HG03045 (cell line): ENCODE data around the gene CAMTA1.

ENCODE experiments used
- ATAC-seq: cut with Tn5 transposase; IDR thresholded peaks from one replicate; pipeline ENCODE4 v1.9.1; 2021; ENCODE audit warnings: mild to moderate bottlenecking, moderate library complexity; ENCODE audit not compliant: unreplicated experiment

The CAMTA1 gene

DNA sequence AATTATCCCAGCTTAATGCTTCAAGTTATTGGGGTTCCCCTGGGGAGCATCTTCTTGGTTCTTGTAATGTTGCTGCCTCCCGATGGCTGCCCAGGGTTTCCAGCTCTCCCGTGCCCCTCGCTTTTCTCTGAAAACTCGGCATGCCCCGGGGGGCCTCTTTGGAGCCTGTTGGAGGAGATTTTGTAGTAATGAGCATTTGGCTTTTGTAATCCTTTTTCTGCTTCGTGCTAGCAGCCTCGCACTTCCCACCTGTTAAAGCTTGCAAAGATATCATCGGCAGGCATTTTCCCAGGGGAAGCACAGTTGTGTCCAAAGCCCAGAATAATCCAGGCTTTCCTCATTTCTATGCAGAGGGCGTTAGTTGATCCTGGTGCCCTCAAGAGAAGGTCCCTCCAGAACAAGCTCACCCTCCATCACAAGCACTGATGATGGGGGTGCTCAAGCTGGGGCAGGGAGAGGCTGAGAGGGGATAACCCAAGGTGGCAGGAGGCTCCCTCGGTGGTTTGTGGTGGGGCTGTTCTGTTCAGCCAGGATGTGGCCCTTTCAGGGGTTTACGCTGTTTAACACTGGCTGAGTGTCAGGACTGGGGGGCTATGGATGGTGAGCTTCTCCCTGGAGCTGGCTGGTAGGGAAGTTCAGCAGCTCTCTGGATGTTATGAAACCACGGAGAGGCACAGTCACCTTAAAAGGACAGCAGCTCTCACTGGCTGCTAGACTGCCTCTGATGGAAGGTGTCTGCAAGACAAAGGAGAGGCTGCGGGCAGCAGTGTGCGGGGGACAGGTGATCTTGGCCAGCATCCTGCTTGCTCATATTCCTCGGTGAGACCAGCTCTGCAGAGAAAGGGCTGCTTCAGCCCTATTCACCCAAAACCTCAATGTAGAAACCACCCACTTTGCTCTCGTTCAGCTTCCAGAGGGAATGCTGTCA, 508.7 kb downstream of the CAMTA1 start:
- no peak for ATAC-seq

DNA sequence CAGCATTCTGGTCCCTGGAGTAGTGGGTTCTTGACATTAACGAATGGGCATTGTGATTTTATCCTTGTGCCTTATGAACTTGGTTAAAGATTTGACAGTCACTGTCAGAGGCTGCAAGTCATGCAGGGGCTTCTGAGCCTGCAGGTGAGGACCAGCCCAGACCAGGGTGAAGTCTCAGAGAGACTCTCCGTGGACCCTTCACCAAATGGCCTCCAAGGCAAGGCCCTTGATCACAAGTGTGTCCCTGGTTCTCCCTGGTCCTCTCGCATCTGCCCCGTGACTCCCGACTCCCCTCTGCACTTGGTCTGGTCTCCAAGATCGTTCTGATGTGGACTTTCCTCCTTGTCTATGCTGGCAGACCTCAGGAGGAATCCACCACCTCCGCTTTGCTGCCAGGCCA, 509.4 kb downstream of the CAMTA1 start:
- no peak for ATAC-seq

DNA sequence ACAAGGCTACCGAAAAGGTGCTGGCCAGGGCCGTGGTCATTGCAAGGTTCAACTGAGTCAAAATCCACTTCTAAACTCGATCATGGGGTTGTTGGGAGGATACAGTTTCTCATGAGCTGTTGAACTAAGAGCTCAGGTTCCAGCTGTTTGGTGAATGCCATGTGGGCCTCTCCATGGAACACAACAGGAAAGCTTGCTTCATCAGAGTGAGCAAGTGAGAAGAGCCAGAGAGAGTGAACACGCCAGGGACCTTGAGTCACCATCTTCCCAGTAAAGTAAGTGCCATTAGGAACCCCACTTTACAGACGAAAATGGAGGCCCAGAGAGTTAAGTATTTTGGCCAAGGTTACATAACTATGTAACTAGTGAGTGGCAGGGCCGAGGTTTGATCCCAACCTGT, 510.7 kb downstream of the CAMTA1 start:
- ATAC-seq: no peak

DNA sequence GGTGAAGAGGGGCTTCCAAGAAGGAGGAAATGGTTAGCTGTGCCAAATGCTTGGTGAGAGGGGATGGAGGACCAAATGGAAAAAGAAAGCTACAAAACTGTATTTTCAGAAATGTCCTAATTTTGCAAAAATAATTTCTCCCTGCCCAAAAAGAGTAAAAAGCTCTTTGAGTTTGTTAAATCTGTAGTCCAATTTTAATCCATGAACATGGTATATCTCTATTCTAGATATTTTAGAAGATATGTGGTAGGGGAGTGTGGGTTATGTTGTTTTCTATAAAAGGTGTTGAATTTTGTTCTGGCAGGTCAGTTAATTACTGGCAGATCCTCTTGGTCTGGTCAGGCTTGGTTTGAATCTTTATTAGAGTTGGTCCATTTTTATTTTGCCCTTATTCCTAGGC, 511.7 kb downstream of the CAMTA1 start:
- ATAC-seq: no peak

DNA sequence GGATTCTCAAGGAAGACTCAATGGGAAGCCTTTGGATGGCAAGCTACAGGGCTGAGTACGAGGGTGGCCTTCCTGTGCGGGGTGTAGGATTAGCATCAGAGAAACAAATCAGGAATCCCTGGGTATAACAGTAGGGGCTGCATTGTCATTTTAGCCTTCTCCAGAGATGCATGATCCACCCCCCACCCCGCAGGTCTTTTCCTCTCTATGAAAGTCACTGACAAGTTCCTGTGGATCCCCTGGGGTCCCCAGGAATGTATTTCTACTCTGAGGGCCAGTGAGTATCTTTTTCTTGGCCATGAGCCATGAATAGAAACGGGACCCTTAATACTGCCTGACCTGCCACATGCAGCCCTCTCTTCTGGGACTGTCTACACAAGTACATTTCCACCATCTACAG, 512.9 kb downstream of the CAMTA1 start:
- ATAC-seq: no peak

DNA sequence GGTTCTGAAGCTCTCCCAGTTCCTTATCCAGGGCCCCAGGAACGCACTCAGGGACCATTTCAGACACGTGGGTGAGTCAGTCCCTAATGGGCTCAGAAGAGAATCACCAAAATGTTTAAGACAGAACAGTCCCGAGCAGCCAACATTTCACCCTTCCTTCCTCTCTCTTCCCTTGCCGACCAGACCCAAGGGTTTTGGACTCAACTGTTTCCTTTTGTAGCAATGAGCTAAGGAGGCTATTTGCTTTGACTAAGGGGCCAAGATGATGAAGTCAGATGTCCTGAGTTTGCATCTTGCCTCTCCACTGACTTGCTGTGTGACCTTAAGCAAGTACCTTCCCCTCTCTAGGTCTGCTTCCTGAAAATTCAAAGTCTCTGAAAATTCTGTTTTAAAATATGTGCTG, 513.5 kb downstream of the CAMTA1 start:
- no peak for ATAC-seq

DNA sequence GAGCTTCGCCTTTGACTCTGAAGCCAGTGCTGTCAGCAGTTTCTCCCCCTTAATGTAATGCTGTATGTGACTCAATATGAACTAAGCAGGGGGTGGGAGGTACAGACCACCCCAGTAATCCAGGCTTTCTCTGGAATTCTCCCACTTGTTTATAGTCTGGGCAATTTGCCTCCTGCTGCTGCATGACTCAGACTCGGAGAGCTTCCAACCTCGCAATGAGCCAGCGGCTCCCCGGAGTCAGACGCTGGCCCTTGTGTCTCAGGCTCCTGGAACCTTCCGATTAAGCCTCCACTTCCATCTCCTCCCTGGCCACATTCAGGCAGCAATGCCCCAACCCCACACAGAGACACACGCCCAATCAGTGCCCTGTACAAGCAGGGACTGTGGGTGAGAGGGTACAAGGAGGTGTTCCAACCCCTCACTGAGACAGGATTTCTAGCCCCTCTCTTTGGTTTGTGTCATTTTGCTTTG, 514.1 kb downstream of the CAMTA1 start:
- ATAC-seq: no peak

DNA sequence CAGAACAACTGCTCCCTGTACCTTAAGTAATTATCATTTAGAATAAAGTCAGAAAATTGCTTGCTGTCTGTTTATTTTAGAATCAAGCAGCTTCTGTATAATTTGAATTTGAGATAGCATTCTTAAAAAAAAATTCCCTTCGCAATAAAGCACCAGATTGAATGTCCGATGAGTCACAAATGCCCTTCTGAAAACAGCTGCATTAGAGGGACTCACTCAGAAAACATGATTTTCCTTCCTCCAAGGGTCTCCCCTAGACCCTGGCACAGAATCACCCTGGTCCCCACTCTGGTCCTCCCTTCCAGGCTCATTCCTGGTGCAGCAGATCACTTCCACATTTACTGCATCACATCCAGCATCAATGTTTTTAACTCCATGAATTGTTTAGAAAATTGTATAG, 514.7 kb downstream of the CAMTA1 start:
- no peak for ATAC-seq

DNA sequence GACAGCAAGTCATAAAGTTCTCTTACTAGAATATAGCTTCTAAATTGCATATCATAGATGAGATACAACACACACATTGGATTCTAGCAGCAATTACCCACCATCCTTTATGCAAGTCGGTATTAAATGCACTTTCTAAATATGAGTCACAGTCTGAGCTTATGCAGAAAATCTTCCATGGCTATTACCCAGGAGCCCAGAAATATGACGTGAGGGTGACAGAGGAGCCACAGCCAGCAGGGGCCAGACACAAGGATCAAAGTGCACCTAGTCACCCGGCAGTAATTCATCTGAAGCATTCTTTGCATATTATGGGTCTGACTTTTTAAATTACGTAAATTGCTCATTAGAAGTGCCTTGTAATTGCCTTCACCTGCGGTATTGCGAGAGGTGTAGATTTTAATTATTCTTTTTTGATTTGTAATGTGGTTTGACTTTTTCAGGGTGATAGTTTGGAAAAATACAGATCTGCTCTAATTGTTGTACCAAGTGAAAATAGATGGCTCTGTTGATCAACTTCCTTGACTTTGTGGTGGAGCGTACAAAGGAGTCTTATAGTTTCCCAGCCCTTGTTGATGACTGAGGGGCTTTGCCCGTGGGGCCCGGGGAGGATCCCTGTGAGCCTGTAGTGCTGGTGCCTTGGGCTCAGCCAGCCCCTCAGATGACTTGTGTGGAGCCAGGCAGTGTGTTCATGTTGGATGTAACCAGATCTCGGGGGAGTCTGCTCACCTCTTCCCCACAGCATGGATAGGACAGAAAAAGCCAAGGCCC, 515.8 kb downstream of the CAMTA1 start:
- ATAC-seq: no peak

DNA sequence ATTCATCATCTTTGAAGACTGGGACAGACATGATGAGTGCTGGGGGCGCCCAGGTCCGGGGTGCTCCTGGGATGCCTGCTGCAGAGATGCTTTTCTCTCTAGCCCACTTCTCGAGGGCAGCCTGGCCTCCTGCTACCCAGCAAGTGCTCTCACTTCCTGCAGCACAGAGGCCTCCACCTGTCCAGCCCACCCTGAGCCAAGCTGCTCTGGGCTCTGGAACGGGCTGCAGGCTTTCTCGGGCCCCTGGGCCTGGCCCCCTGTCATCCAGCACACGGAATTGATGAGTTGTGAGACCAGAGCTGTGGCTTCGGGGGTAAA, 516.4 kb downstream of the CAMTA1 start:
- ATAC-seq: no peak

DNA sequence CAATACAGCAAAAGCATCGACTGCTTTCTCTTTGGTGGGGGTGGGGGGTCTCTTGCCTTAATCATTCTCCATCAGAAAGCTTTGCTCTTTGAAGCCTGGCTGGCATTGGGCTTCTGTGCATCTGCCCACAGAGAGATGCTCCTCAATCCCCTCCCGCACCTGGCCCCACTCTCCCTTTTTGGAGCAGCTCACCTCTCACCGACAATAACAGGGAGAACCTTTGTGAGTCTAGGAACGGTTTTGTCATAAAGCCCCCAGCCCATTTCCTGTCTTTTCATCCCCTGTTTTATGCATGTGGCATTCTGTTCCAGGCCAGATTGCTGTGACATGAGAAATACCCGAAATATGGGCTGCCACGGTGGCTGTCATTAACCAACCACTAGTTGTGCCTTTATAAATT, 516.9 kb downstream of the CAMTA1 start:
- ATAC-seq: no peak

DNA sequence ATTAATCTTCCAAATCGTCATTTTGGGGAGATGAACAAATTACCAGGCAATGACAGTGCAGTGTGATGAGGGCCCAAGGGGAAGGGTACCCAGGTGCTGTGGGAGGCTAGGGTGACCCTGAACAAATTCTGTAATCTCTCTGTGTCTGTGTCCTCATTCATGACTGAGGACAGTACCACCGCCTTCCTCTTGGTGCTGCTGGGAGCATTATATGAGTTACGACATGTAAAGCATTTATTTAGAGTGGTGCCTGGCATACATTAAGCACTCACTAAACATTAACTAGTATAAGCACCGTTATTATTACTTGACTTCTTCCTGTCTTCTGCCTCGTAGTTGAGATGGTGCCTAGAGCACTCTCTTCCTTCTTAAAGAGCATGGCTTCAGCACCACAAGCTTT, 517.6 kb downstream of the CAMTA1 start:
- ATAC-seq: no peak

DNA sequence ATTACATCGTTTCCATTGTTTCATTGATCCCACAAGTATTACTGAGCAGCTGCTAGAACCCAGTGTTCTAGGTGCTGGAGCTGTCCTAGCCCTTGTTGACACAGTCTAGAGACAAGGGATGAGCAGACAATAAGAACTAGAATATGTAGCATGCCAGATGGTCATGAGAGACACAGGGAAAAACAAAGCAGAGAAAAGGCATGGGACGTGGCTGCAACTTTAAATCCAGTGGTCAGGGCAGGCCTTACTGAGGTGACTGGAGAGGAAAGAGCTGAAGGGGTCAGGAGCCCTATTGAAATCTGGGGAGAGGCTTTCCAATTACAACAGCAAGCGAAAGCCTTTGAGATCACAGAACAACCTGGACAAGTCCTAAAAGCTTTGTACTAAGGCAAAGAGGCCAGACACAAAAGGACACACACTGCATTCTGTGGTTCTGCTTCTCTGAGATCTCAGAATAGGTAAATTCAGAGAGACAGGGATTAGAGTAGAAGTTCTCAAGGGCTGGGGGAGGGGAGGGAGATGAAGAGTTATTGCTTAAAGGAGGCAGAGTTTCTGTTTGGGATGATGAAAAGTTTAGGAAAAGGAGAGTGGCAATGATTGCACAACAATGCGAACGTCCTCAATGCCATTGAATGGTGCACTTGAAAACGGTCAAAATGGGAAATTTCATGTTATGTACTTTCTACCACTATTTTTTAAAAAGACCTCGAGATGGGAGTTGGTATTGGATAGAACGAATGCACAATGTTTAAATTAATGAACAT, 518.5 kb downstream of the CAMTA1 start:
- ATAC-seq: no peak

DNA sequence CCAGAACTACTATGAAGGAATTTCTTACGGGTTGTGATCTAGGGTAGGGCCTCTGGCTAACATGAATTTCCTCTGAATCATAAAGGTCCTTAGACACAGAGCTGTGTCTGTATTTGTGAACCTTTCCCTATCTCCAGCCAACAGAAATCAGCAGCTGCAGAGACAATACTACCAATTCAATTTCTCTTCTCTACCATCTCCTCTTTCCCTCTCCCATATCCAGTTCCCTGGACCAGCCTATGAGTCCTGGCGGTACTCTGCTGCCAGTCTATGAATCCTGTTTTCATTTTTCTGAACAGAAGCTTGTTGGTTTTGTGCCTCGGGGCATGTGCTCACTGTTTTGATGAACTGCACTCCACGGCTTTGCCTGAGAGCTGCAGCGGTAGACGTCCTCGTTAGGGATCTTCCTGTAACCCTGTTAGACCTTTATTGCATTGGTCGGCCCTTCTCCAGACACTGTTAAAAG, 527.9 kb downstream of the CAMTA1 start:
- no peak for ATAC-seq

DNA sequence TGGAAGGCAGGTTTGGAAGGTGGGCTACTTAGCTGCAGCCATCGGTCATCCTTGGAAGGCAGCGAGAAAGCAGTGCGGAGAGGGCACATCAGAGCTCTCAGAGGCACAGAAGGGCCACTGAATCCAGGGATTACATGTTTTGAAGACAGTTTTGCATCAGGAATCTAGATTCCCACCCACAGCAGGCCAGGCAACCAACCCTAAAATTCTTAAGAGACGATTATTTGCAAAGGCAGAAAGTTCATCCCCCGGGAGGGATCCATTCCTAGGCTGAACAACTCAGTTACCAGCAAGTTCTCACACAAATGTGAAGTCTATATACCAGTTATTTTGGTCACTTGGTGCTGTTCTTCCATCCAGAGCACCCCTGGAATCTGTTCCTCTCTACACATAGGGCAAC, 528.6 kb downstream of the CAMTA1 start:
- ATAC-seq: no peak

DNA sequence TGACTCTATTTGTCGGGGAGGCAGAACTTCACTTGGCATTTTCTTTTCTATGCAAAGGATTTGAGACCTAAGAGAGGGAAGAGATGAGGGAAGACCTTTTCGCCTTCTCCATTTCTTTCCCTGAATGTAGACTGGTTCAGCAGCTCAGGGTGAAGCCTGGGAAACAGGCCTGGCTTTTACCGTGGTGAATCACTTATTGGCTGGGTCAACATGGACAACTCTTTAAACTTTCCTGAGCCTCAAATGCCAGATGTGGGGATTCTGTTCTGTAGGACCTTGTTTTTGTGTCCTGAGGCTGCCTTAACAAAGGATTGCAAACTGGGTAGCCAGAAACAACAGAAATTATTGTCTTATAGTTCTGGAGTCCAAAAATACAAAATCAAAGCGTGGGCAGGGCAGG, 530.1 kb downstream of the CAMTA1 start:
- ATAC-seq: no peak

DNA sequence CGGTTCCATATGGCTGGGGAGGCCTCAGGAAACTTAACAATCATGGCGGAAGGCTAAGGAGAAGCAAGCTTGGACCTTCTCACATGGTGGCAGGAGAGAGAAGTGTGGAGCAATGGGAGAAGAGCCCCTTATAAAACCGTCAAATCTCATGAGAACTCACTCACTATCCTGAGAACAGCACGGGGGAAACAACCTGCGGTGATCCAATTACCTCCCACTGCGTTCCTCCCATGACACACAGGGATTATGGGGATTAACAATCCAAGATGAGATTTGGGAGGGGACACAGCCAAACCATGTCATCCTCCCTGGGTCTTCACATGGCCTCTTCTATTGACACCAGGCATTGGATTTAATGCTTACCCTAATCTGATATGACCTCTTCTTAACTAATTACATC, 530.7 kb downstream of the CAMTA1 start:
- no peak for ATAC-seq

DNA sequence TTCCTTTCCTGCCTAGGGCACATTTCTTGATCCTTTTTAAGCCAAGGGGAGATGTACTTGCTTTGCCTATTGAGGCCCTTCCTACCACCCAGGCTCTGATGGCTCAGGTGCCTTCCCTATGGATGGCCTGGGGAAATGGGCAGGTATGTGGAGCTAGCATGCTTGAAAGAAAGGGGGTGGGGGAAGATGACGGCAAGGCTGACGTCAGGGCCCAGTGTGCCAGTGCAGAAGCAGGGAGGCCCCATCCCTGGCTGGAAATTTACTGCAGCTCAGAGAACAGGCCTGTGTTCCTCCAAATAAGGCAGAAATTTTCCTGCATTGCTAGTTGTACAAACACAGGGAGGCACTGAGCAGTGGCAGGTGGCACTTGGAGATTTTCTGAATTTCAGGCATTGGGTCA, 532.6 kb downstream of the CAMTA1 start:
- ATAC-seq: no peak

DNA sequence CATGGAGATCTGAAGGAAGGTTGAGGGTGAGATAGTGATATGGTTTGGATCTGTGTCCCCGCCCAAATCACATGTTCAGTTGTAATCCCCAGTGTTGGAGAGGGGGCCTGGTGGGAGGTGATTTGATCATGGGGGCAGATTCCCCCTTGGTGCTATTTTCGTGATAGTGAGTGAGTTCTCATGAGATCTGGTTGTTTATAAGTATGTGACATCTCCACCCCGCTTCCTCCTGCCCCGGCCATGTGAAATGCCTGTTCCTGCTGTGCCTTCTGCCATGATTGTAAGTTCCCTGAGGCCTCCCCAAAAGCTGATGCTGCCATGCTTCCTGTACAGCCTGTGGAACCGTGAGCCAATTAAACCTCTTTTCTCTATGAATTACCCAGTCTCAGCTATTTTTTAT, 533.9 kb downstream of the CAMTA1 start:
- ATAC-seq: no peak

DNA sequence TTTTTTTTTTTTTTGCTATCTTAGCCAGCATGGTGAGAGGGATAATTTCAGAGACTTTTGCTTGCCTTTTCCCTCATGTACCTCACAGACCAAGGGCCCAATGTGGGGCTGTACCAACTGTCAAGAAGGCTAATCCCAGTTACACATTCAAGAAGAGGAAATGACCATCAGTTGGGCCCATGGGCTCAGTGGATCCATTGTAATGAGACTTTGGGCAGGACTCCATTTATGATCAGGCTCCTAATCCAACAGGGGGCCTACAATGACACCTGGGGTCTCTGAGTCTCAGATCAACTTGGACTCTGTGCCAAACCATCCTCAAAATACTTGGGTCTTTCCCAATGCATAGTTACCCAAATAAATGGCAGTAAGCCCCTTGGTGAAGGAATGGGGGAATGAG, 535.4 kb downstream of the CAMTA1 start:
- ATAC-seq: no peak

DNA sequence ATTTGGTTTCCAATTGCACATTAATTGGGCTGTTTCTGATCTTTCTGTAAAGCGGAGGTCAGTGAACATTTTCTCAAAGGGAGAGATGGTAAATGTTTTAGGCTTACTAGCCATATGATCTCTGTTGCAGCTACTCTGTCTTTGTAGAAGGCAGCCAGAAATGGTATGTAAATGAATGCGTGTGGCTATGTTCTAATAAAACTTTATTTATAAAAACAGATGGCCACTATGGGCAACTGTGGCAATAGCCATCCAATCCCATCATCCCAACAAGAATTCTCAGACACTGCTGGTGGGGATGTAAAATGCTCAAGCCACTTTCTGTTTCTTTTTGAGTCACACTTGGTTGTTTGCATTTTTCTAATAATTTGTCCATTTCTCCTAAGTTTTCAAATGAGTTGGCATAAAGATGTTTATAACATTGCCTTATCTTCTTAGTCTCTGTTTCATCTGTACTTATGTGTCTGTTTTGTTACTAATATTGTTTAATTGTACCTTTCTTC, 537.1 kb downstream of the CAMTA1 start:
- ATAC-seq: no peak
